OCI-LY3 (cell line): Measurements from ENCODE around the gene STAU1.

Experiments used
- H2AFZ ChIP-seq: fragments of 200-600, 300-600 bp; shearing (Covaris generic); 2 replicates; pipeline ENCODE4 v1.6.0; 2014; ENCODE audit warnings: antibody characterized with exemption, low read depth, low read length
- H3K27ac ChIP-seq: fragments of 200-600, 300-600 bp; sonication (generic); 2 replicates; pipeline ENCODE4 v1.5.1; 2014; ENCODE audit warnings: mild to moderate bottlenecking, low read length, moderate library complexity, mixed read lengths
- H3K27me3 ChIP-seq: fragments of 200-600, 300-600 bp; sonication (generic); 2 replicates; pipeline ENCODE4 v1.6.1; 2014; ENCODE audit warnings: low read depth, low read length, mixed read lengths
- H3K36me3 ChIP-seq: fragments of 200-600, 300-600 bp; sonication (generic); replicated peaks from 2 replicates; pipeline ENCODE3; 2014; ENCODE audit warnings: low read depth, low read length, mixed read lengths
- H3K4me1 ChIP-seq: fragments of 300-600, 200-600 bp; sonication (generic); 2 replicates; pipeline ENCODE4 v1.6.1; 2014; ENCODE audit warnings: low read length, mixed read lengths
- H3K4me2 ChIP-seq: fragments of 200-600, 300-600 bp; sonication (generic); 2 replicates; pipeline ENCODE4 v1.6.1; 2014; ENCODE audit warnings: low read length, mixed read lengths
- H3K4me3 ChIP-seq: fragments of 300-600, 200-600 bp; sonication (generic); 2 replicates; pipeline ENCODE4 v1.5.1; 2014; ENCODE audit warnings: antibody characterized with exemption, mild to moderate bottlenecking, low read length, moderate library complexity
- H3K79me2 ChIP-seq: fragments of 300-600, 200-600 bp; shearing (Covaris generic); 2 replicates; pipeline ENCODE4 v1.6.1; 2014; ENCODE audit warnings: mild to moderate bottlenecking, low read length, mixed read lengths
- H3K9ac ChIP-seq: fragments of 300-600, 200-600 bp; shearing (Covaris generic); 2 replicates; pipeline ENCODE4 v1.6.0; 2014; ENCODE audit warnings: mild to moderate bottlenecking, low read length, moderate library complexity
- H3K9me3 ChIP-seq: fragments of 200-600, 300-600 bp; shearing (Covaris generic); 2 replicates; pipeline ENCODE4 v1.6.1; 2014; ENCODE audit warnings: low read length, mixed read lengths; ENCODE audit not compliant: insufficient read depth
- H4K20me1 ChIP-seq: fragments of 200-600, 300-600 bp; sonication (generic); 2 replicates; pipeline ENCODE4 v1.6.1; 2016; ENCODE audit warnings: low read length, mixed read lengths; ENCODE audit not compliant: insufficient read depth
- CTCF ChIP-seq: fragments of 200-600, 300-600 bp; sonication (generic); IDR thresholded peaks from 2 replicates; pipeline ENCODE4 v1.5.1; 2014; ENCODE audit warnings: antibody characterized with exemption, low read length, low read depth
- EZH2phosphoT487 ChIP-seq: fragments of 200-600 bp; shearing (Covaris generic); IDR thresholded peaks from 2 replicates; pipeline ENCODE4 v1.6.1; 2018; ENCODE audit warnings: antibody characterized with exemption, mixed run types, low read depth

The STAU1 gene

DNA sequence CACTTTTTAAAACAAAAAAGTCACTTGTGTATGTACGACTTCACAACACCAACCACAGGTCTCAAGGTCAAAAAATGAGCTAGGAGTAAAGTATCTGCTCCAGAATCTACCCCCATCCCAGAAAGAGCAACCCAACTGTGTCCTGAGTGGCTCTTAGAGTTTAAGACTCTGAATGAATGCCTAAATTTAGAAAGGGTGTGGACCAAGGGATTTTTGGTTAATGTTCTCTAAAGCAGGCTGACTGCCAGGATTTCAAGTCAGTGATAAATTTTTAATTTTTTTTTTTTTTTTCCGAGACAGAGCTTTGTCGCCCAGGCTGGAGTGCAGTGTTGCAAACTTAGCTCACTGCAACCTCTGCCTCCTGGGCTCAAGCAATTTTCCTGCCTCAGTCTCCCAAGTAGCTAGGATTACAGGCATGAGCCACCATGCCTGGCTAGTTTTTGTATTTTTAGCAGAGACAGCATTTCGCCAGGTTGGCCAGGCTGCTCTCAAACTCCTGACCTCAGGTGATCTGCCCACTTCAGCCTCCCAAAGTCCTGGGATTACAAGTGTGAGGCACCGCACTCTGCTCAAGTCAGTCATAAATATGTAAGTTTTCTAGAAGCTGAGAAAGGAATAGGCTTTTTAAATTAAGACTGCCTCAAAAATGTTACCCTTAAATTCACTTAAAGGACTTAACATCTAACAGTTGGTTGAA is 20.2 kb downstream of the STAU1 start:
- Histone ChIP-seq H3K27me3 (no peaks in the 10 kb centered on the region), H3K79me2 (peaks cover 87% of the 10 kb centered on the region), H3K27ac (no peak overlapping the region), H3K4me1 (peaks cover 34% of the 10 kb centered on the region), H3K9me3 (no peaks in the 10 kb centered on the region), H2AFZ (no peak overlapping the region), H4K20me1 (peaks cover 60% of the 10 kb centered on the region), H3K9ac (no peak overlapping the region), H3K4me3 (no peak overlapping the region), H3K4me2 (peak overlapping the region; percentile 45), H3K36me3 (peaks cover 25% of the 10 kb centered on the region)
- TF ChIP-seq EZH2phosphoT487 = no peak
- no peak for TF ChIP-seq CTCF

DNA sequence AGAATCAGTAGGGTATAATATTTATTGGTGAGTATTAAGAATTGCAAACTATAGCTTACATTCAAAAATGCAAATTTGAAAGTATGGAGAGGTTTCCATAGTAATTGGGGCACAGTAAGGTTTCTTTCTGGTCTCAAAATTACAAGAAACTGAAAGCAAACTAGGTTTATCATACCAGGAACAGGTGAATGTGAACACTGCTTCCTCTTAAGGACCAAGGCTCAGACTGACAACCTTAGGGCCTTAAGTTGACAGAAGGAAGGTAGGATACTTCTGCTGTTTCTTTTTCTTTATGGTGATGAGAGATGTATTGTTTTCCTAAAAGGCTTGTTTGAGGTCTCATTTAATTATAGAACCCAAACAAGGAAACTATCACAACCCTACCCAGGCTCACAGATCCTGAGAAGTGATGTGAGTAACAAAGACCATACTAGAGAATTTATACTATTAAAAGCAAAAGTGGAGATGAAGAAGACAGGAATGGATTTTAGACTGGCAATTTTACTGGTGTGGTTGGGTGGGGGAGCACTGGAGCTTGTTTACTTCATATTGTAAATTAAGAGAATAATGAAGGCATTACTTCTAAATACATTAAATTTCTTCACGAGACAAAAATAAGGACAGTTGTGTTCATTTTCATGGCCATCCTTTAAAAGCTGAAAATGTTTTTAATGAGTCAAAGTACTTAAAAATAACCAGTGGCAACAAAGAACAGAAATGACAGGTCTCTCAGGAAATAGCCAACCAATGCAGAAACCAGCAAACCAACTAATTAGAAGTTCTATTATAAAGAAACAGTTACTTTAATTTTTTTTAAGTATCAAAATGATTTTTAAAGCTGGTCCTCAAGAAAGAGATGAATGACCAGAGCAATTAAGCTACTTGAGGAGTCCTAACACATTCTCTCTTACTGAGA is 21.3 kb downstream of the STAU1 start:
- Histone ChIP-seq H3K4me1 (peaks cover 36% of the 10 kb centered on the region), H3K27me3 (no peaks in the 10 kb centered on the region), H3K4me3 (no peak overlapping the region), H2AFZ (no peak overlapping the region), H4K20me1 (peaks cover 56% of the 10 kb centered on the region), H3K79me2 (peaks cover 81% of the 10 kb centered on the region), H3K4me2 (peak overlapping the region; percentile 45), H3K9ac (no peak overlapping the region), H3K36me3 (peaks cover 19% of the 10 kb centered on the region), H3K9me3 (no peaks in the 10 kb centered on the region), H3K27ac (peak overlapping the region; percentile 59)
- no peak for TF ChIP-seq CTCF

- H3K79me2 ChIP-seq = peaks cover 84% of the 10 kb centered on the region
- peaks cover 21% of the 10 kb centered on the region for H3K36me3 ChIP-seq
- H3K9ac ChIP-seq = no peak overlapping the region
These were observed 22.5 kb downstream of the STAU1 start for GRCh38 chr20:49165611-49166010.

More at GRCh38 chr20:49165611-49166010, 22.5 kb downstream of the STAU1 start:
- Histone ChIP-seq H3K27ac (peak overlapping the region; percentile 59), H4K20me1 (peaks cover 60% of the 10 kb centered on the region), H3K4me2 (peak overlapping the region; percentile 45), H2AFZ (no peak overlapping the region), H3K4me3 (no peak overlapping the region), H3K9me3 (no peaks in the 10 kb centered on the region), H3K27me3 (no peaks in the 10 kb centered on the region), H3K4me1 (peaks cover 48% of the 10 kb centered on the region)
- TF ChIP-seq EZH2phosphoT487 (no peak), CTCF (no peak)
